ENCODE measurements around the gene DBI. TPM values are rescaled to one million over a fixed set of nuclear protein-coding genes. Genes with fewer than 3 reads are reported as not detected.
A peak's percentile ranks its signal among the peaks of the same experiment; 100 is the strongest.
"Not testable (repeated sequence)": the region's sequence is repeated elsewhere in the genome, so short reads cannot be mapped to it uniquely, and the experiment has no call there.

Gene DBI
- total RNA-seq, 1 donor from 2014 or later = 181 TPM

DNA sequence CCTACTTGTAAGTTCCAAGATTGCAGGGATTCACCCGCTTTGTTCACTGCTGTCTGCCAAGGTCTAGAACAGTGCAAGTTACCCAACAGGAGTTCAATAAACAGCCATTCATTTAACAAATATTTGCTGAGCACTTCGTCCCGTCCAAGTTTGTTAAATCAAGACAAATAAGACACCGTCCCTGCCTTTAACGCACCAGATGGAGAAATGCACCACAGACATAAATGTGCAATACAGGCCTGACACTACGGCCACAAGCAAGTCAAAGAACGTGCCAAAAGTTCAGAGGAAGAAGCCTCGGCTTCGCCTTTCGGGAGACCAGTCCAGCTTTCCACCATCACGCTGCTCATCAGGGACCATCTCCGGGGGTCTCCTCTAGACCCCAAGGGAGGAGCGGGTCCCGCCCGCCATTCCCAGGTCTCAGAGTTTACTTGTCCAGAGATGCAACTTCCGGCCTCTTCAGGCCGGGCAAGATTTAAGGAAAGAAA lies 572 bp upstream of the DBI start:
- DNase-seq = no peak

DNA sequence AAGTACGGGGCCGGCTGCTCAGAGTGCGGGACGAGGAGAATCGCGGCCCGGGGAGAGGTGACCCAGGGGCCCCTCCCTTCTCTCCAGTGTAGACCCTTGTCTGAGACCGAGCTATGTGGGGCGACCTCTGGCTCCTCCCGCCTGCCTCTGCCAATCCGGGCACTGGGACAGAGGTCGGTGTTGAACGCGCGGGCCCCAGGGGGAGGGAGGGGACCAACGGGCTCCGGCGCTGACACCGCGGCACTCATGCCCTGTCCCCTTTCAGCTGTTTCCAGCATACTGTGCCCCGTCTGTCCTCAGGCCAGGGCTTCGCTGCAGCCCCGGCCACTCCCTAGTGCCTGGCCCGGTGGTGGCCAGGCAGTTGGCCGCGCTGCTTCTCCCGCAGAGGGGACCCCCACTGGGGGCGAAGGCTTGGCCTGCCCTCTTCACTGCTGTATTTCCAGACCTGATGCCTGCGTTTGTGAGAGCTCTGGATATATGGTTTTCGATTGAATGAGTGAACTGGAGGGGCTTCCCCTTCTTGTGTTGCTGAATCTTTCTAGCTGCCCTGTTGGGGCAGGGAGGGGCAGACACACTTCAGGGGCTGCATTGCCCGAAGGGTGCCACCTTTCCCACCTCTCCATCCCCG lies 809 bp downstream of the DBI start:
- DNase-seq = peak; percentile 76

DNA sequence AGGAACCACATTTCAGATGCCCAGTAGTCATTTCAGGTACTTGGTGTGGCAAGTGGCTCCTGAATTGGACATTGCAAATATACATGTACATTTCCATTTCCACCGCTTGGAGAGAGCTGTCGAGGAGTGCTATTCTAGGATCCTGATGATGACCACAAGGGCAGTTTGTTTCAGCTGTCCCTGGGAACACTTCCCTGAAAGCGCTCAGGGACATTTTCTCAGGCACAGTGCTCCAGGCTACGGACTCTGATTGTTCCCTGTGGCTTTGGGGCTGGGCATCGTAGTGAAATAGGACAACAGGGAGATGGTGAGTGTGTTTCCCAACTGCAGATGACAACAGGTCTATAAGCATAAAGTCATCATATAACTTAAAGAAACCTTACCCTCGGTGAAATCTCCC lies 3.1 kb downstream of the DBI start:
- peak; percentile 26 for DNase-seq

DNA sequence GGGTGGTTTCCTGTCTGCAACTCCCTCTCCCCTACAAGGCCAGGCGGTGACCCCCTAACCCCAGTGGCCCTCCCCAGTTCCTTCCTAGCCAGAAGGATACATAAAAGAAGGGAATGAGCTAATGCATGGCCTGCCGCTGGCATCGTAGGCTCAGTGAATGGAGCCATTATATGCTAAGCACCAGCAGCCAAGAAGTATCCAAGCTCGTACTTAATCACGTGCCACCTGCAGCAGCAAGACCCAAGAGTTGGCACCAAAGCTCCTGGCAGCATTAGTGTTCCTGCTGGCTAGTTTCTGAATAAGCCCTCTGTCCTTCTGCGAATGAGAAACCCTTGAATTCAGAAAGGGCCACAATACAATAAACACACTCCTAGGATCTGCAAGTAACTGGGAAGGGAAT lies 4.3 kb downstream of the DBI start:
- DNase-seq = peak; percentile 28

DNA sequence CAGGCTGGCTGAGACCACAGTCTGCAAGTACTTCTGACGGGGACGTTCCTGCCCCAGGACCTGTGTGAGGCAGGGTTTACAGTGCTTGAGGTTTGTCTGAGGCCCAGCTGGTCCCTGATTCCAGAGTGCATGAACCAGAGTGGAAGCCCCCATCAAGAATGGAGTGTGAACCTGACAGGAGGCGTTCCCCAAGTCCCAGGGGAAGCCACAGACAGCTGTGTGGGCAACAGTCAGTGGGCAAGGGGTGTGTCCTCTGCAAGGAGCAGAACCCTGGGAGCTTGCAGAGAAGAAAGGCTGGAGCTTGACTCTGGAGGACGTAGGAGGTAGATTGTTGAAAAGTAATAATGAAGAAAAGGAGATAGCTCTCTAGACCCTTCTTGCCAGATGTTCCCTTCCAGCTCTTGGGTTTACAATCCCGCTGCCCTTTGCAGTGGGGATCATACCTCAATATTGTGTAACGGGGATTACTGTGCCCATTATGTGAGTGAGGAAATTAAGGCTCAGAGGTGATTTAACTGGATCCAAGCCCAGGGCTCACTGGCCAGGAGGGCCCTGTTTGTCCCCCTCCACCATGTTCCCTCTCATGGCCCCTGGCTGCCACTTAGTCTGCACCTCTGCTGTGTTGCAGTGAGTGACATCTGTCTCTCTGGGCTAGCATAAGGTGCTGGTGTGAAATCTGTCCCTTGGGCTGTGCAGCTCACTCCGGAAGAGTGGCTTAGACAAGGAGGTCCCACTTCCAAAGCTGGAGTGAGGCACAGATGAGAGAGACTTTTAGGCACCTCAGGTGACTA lies 6.2 kb downstream of the DBI start:
- no peak for DNase-seq

DNA sequence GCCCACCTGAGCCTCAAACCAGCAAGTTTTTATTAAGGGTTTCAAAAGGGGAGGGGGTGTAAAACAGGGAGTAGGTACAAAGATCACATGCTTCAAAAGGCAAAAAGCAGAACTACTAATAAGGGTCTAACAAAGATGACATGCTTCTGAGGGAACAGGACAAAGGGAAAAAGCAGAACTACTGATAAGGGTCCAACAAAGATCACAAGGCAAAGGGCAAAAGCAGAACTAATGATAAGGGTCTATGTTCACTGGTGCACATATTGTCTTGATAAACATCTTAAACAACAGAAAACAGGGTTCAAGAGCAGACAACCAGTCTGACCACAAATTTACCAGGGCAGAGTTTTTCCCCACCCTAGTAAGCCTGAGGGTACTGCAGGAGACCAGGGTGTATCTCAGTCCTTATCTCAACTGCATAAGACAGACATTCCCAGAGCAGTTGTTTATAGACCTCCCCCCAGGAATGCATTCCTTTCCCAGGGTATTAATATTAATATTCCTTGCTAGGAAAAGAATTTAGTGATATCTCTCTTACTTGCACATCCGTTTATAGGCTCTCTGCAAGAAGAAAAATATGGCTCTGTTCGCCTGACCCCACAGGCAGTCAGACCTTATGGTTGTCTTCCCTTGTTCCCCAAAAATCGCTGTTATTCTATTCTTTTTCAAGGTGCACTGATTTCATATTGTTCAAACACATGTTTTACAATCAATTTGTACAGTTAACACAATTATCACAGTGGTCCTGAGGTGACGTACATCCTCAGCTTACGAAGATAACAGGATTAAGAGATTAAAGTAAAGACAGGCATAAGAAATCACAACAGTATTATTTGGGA lies 7.3 kb downstream of the DBI start:
- not testable (repeated sequence) for DNase-seq

DNA sequence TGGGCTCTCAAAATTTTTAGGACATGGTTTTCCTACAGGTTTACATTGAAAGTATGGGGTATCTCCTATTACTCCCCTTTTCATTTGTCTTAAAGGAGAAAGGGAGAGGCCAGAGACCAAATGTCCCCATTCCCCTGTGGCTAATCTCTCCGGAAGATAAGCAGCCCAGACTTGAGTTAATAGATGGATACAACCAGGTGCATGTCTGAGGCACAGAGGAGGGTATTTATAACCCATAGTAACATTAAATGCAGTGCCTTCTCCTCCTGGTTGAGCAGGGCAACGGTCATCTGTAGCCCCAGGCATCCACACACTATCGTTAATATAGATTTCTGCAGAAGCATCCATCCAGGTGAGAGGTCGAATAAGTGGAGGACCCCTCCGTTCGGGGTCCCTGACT lies 9.6 kb downstream of the DBI start:
- not testable (repeated sequence) for DNase-seq

DNA sequence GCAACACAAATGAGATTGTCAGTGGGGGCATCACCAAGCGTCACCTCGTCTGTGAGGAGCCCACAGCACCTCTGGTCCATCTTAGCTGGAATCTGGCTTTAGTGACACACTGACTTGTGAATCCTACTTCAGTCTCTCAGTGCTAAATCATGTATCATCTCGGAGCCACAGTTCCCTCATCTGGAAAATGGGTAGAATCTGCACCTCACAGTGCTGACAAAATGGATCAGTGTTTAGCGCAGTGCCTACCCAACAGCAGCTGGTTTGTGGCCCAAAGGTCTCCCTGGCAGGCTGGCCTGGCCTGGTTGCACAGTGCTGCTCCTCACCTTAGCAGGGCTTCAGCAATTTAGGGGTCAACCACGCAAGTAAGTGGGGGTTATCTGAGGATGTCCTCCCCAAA lies 10.0 kb downstream of the DBI start:
- no peak for DNase-seq

DNA sequence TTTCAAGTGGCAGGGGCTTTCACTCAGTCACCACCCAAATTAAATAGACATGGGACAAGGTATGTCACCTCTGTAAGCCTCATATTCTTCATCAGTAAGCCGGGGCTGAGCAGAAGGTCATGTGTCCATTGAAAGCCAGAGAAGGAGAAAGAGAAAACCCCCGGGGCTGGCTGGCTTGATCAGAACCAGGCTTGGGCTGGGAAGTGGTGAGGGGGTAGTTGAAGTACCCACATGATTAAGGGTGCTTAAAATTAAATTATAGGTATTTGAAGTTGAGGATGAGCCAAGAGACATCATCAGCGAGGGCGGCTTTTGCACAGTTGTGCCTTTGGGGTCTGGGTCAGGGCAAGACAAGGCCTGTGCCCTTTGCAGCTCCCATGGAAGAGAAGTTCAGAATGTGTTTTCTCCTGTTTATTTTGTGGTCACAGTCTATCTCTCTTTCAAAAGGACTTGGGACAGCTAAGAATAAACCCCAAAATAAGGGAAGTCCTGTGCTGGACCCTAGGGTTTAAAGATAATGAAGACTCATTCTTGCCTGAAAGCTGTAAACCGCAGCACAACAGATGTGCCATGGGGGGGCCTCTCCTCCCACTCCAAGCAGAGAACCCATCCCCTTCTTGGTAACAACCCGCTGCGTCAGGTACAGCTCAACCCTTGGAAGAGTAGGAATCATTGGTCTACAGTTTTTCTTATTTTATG lies 10.7 kb downstream of the DBI start:
- DNase-seq = no peak

DNA sequence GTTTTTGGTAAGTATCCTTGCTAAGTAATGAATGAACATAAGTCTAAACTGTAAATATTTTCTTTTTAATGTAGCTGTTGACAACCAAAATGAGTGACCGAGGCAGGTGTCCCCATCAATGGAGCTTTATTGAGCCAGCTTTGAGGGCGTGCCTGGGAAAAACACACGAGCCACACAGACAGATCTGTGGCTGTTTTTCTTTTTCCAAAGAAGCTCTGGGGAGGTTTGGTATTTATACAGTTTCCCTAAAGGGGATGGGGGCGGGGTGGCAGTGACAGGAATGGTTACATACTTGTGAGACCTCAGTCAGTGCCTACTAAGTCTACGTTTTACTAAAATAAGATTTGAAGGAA lies 11.2 kb downstream of the DBI start:
- peak; percentile 85 for DNase-seq

DNA sequence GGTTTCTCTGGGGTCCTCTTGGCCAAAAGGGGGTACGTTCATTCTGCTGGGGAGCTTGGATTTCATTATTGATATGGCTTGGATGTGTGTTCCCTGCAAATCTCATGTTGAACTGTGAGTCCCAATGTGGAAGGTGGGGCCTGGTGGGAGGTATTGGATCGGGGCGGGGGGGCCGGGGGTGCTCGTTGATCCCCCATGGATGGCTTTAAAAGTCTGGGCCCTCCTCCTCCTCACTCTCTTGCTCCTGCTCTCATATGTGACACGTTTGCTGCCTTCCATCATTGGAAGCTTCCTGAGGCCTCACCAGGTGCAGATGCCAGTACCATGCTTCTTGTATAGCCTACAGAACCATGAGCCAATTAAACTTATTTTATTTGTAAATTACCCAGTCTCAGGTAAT lies 11.8 kb downstream of the DBI start:
- DNase-seq = no peak

DNA sequence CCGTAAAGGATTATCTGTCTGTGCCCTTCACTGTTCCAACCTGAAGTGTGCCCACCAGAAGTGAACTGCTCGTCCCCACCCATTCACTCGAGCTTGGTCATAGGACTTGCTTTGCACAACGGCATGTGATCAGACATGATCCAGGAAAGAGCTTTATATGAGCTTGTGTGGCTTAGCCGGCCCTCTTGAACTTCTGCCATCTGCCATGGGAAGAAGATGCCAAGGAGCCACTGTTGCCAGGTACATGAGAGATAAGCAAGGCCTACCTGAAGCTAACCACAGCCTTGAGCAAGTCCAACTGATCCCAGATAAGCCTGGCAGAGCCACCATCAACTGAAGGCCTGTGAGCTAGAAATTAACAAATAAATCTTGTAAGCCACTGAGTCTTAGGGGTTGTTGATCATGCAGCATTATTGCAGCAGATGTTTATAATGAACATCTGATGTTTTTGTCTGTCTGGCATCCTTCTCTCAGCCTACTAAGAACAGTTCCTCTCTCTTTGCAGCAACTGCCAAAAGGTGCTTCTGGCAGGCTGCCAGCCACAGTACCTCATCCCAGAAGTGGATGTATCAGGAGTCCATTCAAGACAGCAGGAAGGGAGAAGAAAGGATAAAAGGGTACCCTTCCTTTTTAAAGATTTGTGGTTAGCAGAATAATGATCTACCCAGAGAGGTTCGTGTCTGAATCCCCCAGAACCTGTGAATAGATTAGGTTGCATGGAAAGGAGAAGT lies 16.8 kb downstream of the DBI start:
- DNase-seq = peak; percentile 41

DNA sequence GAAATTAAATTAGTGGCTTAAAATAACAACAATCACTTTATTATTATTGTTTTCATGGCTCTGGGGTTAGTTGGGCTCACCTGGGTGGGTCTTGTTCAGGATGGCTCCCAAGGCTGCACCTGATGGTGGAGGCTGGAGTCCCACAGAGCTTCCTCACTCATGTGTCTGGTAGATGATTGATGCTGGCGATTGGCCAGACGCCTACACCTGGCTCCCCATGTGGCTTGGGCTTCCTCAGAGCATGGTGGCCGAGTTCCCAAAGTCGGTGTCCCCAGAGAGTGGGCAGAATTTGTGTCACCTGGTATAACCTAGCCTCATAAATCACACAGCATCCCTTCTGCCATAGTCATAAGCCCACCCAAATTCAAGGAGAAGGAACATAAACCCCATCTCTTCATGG lies 18.2 kb downstream of the DBI start:
- DNase-seq = no peak

DNA sequence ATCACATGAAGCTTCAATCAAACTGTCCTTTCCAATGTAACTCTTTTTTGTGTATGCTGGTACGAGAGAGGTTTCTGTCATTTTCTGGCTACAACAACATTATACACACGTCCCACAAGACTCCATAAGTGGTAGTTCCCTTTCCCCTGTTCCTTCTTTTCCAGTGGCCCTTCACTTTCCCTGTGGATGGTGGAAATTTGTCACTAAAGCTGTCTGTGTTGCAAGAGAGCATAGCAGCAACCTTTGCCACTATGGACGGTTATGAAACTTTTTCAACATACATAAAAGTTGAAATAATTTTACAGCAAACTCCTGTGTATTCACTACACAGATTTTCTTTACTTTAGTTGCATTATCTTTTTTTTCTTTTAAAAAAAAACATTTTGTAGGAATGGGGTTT lies 18.7 kb downstream of the DBI start:
- DNase-seq = no peak

DNA sequence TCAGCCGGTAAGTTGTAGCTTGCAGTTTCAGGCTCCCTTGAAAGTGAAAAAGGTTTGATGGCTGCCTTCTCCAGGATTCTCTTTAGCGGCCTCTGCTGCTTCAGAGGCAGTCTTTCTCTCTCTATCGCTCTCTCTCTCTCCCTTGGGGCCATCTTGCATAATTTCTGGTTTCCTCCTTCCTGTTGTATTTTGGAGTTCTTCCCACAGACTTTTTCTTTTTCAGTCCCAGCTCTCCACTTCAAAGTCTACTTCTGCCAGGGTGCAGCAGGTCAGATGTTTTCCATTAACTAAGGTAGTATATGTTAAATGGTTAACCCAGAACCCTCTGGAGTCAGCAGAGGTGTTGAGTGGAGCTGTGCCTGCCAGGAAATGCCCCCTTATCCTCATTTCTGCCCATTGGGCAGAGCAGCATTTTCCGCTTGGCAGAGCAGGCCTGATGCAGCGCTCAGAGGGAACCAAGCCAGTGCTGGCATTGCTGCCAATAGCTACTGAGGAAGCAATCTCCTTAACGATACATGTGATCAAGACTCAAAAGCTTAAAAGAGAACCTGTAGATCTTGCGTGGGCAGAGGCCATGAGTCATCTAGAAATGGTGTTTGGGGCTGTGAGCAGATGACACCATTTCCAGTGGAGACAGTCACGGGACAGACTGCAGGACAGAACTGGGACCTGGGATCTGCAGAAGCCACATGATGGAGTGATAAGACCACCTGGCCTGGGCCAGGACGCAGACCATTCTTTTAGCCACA lies 20.8 kb downstream of the DBI start:
- DNase-seq = peak; percentile 67

DNA sequence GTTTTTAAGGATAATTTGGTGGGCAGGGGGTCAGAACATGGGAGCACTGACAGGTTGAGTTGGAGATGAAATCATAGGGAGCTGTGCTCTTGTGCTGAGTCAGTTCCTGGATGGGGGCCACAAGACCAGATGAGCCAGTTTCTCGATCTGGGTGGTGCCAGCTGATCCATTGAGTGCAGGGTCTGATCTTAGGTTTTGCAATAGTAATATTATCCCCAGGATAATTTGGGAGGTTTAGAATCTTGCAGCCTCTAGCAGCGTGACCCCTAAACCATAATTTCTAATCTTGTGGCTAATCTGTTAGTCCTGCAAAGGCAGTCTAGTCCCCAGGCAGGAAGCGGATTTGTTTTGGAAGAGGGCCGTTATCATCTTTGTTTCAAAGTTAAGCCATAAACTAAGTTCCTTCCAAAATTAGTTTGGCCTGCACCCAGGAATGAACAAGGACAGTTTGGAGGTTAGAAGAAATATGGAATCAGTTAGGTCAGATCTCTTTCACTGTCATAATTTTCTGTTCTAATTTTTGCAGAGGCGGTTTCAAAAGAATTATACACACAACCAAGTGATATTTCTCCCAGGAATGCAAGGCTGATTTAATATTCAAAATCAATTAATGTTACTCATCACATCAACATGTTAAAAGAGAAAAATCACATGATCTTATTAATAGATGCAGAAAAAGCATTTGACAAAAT lies 23.0 kb downstream of the DBI start:
- DNase-seq = peak; percentile 63

DNA sequence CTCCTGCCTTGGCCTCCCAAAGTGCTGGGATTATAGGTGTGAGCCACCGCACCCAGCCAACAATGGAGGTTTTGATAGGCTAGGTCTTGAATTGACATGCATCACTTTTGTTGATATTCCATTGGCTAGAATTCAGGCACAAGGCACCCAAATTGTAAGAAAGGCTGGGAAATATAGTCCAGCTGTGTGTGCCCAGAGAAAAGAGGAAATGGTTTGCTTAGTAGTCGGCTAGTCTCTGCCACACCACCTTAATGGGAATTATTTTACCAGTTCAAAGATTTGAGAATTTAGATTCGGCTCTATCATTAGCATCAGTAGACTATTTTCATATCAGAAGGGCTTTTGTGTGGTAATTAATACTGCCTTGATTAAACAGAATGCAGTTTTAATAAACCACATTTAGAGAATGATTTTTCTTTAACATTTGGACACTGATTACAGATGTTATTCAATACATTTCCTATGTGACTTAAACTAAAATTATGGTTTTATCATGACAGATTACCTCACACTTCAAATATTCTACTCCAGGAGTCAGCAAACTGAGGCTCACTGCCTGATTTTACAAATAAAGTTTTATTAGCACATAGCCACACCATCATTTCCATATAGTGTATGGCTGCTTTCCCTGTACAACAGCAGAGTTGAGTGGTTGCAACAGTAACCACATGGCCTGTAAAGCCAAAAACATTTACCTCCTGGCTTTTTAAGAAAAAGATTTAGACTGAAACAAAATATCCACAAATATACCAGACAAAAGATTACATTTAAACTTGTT lies 27.4 kb downstream of the DBI start:
- DNase-seq = no peak

DNA sequence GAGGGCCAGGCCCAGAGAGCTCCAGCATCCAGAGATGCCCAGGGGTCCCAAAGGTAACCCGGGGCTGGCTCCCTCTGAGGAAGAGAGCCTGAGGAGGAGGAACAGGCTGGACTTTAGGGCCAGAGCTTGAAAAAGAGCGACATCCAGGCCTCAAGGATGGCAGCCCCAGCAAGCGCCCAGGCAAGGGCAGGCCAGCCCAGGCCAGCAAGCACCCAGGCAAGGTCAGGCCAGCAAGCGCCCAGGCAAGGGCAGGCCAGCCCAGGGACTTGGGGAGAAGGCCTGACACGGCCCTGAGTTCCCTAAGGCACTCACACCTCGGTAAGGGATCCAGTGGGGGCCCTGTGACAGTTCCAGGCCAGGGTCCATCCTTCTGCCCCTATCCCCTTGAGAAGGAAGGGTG lies 30.4 kb downstream of the DBI start:
- DNase-seq = no peak

DNA sequence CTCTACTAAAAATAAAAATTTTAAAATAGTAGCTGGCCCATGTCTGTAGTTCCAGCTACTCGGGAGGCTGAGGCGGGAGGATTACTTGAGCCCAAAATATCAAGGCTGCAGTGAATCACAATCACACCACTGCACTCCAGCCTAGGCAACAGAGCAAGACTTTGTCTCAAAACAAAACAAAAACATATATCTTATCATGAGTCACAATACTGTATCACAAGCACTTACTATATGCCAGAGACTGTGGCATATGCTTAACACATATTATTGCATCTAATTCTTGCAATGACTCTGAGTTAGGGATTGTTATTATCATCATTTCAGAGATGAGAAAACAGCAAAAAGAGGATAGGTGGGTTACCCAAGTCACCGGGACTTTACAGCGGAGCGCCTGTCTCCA lies 35.3 kb downstream of the DBI start:
- no peak for DNase-seq
